ENCODE results near the gene TIAM2. TPM values are rescaled to one million over a fixed set of nuclear protein-coding genes. Genes with fewer than 3 reads are reported as not detected.

TIAM2 gene
- total and polyA plus RNA-seq, 9 donors, result 9.1 to 15.6 (median 10.3) TPM

DNA sequence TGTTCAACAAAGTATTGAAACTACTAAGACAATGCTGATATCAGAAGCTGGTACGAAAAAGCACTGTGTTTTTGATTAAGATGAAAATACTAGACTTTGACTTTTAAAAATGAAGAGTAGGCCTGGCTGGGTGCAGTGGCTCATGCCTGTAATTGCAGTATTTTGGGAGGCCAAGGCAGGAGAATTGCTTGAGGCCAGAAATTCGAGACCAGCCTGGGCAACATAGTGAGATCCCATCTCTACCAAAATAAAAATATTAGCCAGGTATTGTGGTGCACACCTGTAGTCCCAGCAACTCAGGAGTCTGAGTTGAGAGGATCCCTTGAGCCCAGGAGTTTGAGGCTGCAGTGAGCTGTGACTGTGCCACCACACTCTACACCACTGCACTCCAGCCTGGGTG lies 43.4 kb downstream of the TIAM2 start:
- TF ChIP-seq POLR2A (IDR thresholded peaks at IDR 0.05), result no peak
- TF ChIP-seq, protein P1, sequence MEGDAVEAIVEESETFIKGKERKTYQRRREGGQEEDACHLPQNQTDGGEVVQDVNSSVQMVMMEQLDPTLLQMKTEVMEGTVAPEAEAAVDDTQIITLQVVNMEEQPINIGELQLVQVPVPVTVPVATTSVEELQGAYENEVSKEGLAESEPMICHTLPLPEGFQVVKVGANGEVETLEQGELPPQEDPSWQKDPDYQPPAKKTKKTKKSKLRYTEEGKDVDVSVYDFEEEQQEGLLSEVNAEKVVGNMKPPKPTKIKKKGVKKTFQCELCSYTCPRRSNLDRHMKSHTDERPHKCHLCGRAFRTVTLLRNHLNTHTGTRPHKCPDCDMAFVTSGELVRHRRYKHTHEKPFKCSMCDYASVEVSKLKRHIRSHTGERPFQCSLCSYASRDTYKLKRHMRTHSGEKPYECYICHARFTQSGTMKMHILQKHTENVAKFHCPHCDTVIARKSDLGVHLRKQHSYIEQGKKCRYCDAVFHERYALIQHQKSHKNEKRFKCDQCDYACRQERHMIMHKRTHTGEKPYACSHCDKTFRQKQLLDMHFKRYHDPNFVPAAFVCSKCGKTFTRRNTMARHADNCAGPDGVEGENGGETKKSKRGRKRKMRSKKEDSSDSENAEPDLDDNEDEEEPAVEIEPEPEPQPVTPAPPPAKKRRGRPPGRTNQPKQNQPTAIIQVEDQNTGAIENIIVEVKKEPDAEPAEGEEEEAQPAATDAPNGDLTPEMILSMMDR (IDR thresholded peaks at IDR 0.05), result no peak
- TF ChIP-seq EP300 (IDR thresholded peaks at IDR 0.05), result no peak
- Histone ChIP-seq H3K4me3 (no peak overlapping the region), H3K4me1 (ENCODE audit: insufficient read depth) (peaks cover 5% of the 10 kb centered on the region), H3K36me3 (no peaks in the 10 kb centered on the region), H3K9me3 (no peaks in the 10 kb centered on the region), H3K27me3 (no peaks in the 10 kb centered on the region), H3K27ac (no peak overlapping the region)
- no peak for DNase-seq
- intact Hi-C loops (cut with DNase I), result no loop called here
- WGBS, 3 donors, result 93 to 96% (median 94%) methylated on average over 2 of the region's 2 CpGs

DNA sequence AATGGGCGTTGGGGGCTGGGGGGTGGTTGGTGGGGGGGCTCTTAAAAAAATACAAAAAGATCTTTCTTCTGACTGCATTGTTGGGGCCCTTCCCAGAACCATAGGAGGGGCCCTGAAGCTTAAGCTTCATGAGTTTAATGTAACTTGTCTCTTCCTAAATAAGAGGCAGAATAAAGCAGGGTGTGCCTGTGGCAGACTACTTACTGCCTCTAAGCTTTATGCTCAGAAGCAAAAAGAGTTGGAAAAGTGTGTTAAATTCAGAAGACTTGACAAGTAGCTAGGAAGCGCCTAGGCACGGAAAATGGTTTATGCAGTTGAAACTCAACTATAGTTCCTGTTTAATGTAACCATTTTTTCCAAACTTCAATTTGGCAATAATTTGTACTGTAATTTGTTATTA lies 44.5 kb downstream of the TIAM2 start:
- TF ChIP-seq, protein P1 (IDR thresholded peaks at IDR 0.05), result no peak
- TF ChIP-seq POLR2A (IDR thresholded peaks at IDR 0.05) (no peak), EP300 (IDR thresholded peaks at IDR 0.05) (no peak)
- no peaks in the 10 kb centered on the region for H3K27me3 ChIP-seq
- 73 to 94% (median 92%) methylated on average over 3 of the region's 3 CpGs for WGBS, 3 donors
- DNase-seq, result no peak
- H3K4me1 ChIP-seq (ENCODE audit: insufficient read depth), result peaks cover 5% of the 10 kb centered on the region
- no peak overlapping the region for H3K27ac ChIP-seq
- intact Hi-C loops (cut with DNase I), result no loop called here
- no peak overlapping the region for H3K4me3 ChIP-seq
- H3K9me3 ChIP-seq, result no peaks in the 10 kb centered on the region
- no peaks in the 10 kb centered on the region for H3K36me3 ChIP-seq

DNA sequence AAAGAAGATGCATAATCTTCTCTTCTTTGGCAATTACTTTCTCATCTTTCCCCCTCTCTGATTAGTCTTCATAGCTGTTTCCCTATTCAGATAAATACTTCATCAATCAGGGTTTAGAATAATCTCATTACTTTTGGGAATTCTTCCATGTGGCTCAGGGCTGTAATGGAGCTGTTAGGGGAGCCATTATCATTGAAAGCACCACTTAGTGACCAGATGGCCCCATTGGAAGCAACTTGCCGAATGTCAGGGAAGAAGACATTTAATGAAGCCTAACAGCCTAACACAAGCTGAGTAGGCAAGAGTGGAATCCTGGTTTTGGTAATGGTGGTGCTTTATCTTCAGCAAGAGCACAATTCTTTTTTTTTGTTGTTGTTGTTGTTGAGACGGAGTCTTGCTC lies 45.0 kb downstream of the TIAM2 start:
- H3K9me3 ChIP-seq, result no peaks in the 10 kb centered on the region
- no peaks in the 10 kb centered on the region for H3K36me3 ChIP-seq
- H3K4me3 ChIP-seq, result no peak overlapping the region
- no peak for DNase-seq
- intact Hi-C loops (cut with DNase I), result no loop called here
- H3K4me1 ChIP-seq (ENCODE audit: insufficient read depth), result peaks cover 5% of the 10 kb centered on the region
- H3K27ac ChIP-seq, result no peak overlapping the region
- H3K27me3 ChIP-seq, result no peaks in the 10 kb centered on the region
- TF ChIP-seq EP300 (IDR thresholded peaks at IDR 0.05), result no peak
- TF ChIP-seq POLR2A (IDR thresholded peaks at IDR 0.05), result no peak
- TF ChIP-seq, protein P1 (IDR thresholded peaks at IDR 0.05), result no peak
- WGBS, 3 donors, result 95 to 98% (median 97%) methylated on average over 2 of the region's 2 CpGs

DNA sequence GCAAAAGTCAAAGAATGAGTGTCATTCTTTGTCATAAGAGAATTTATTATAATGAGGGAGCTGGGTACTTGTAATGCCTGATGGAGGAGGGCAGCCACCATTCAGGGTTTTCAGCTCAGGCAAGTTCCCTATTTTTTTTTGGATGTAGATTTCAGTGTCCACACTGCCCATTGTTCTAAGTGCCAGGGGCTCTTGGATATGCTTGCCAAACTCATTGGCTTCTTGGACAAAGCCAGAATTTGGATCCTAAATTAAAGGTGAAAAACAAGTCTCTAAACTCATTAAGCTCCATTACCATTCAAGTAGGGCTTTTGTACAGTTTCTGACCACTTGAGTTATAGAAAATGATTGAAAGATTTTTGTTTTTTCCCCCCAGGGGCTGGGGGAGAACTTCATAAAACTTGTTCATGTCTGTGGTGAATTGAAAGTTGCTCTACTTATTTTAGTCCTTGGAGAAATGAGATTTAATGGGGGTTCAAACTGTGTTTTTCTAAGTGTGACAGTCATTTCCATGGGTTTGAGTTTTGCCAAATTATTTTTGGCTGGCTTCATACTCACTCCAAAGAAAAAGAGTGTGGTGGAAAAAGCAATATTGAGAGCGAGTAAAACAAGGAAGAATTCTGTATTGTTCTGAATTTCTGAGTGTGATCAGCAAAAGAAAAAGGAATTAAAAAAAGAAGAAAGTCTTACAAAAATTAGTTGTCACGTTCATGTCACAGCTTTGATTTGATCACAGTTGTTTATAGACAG lies 46.0 kb downstream of the TIAM2 start:
- no peaks in the 10 kb centered on the region for H3K9me3 ChIP-seq
- WGBS, 3 donors, result 32 to 58% (median 42%) methylated on average over 2 of the region's 2 CpGs
- intact Hi-C loops (cut with DNase I), result no loop called here
- no peak for DNase-seq
- peaks cover 5% of the 10 kb centered on the region for H3K4me1 ChIP-seq (ENCODE audit: insufficient read depth)
- TF ChIP-seq POLR2A (IDR thresholded peaks at IDR 0.05), result no peak
- TF ChIP-seq, protein P1 (IDR thresholded peaks at IDR 0.05), result no peak
- no peak for TF ChIP-seq EP300 (IDR thresholded peaks at IDR 0.05)
- H3K4me3 ChIP-seq, result no peak overlapping the region
- no peaks in the 10 kb centered on the region for H3K36me3 ChIP-seq
- H3K27me3 ChIP-seq, result no peaks in the 10 kb centered on the region
- no peak overlapping the region for H3K27ac ChIP-seq

Measured in ovary (tissue), 9 donors.